ENCODE measurements around the gene SFXN5. TPM values are rescaled to one million over a fixed set of nuclear protein-coding genes. Genes with fewer than 3 reads are reported as not detected.

The SFXN5 gene
- total and polyA plus RNA-seq, 2 of the 8 experiments (the other 6 are each of a cell fraction or from before 2014, with no cell fraction given), result 29.3 to 33.1 TPM

GRCh38 chr2:72949045-72949444 is 122.5 kb downstream of the SFXN5 start:
- H3K9me3 ChIP-seq (ENCODE audit: insufficient read depth in 2 of 2, low read depth in 1 of 2, low read length in 1 of 2), result no peaks in the 10 kb centered on the region
- H4K91ac ChIP-seq (replicated peaks; ENCODE audit: insufficient read length, low read length), result peak overlapping the region; percentile 66
- H3K4me2 ChIP-seq (ENCODE audit: insufficient read depth in 1 of 2, low read depth in 2 of 2, low read length in 2 of 2), result no peak overlapping the region; a peak in 1 of 4 replicates
- peak overlapping the region; percentile 92; the same call in 1 of the 2 replicates for H2AK5ac ChIP-seq (ENCODE audit: low read depth, low read length)
- H2BK15ac ChIP-seq (ENCODE audit: low read length), result peak overlapping the region; percentile 92; the same call in 1 of the 2 replicates
- WGBS, 2 experiments (ENCODE audit: extremely low coverage in 1 of 2, insufficient coverage in 1 of 2, insufficient read length in 1 of 2, insufficient replicate concordance in 2 of 2, low coverage in 1 of 2, low lambda C conversion rate in 2 of 2, missing lambda C conversion rate in 1 of 2), result 86% methylated on average over 2 of the region's 2 CpGs; no CpG with 5 or more reads in 1 of the 2 experiments
- POLR2A ChIA-PET (ENCODE audit: partially characterized antibody), result interaction anchor here (3.4 kb wide), 1 partner anchor 15 kb away, joined by 17 read pairs; no protein-coding TSS in a partner anchor
- H4K8ac ChIP-seq (ENCODE audit: extremely low read depth, insufficient read depth, low read length), result no peak overlapping the region
- no peak overlapping the region for H3K27ac ChIP-seq (ENCODE audit: low read depth, low read length)
- H3K56ac ChIP-seq (replicated peaks; ENCODE audit: insufficient read length, low read depth, low read length), result no peak overlapping the region
- no peak overlapping the region for H4K5ac ChIP-seq (ENCODE audit: insufficient read length, low read depth, low read length)
- H3K23me2 ChIP-seq (ENCODE audit: low read depth, low read length), result no peaks in the 10 kb centered on the region
- peaks cover 3 to 20% (median 17%) of the 10 kb centered on the region in 4 experiments for H3K4me1 ChIP-seq (replicated peaks in 1 of 4; ENCODE audit: control insufficient read depth in 3 of 4, insufficient read depth in 4 of 4, low read length in 3 of 4)
- peak overlapping the region; percentile 6 for H2BK120ac ChIP-seq (replicated peaks; ENCODE audit: low read depth, low read length)
- H2BK20ac ChIP-seq (ENCODE audit: low read length), result peak overlapping the region; percentile 75
- no peak overlapping the region for H3K23ac ChIP-seq (ENCODE audit: insufficient read length)
- peak overlapping the region; percentile 100; the same call in 1 of the 2 replicates for H2BK12ac ChIP-seq (ENCODE audit: low read depth, low read length)
- H3K79me2 ChIP-seq (ENCODE audit: control insufficient read depth in 1 of 2, insufficient read depth in 2 of 2, low read length in 2 of 2), result no peaks in the 10 kb centered on the region
- no peaks in the 10 kb centered on the region; the same call in 1 of the 2 replicates for H3K79me1 ChIP-seq (ENCODE audit: low read depth, low read length)
- peaks cover 0 to 5% (median under 1%) of the 10 kb centered on the region in 4 experiments; a peak in 1 of 7 replicates for H3K27me3 ChIP-seq (replicated peaks in 1 of 4; ENCODE audit: control insufficient read depth in 3 of 4, extremely low read depth in 1 of 4, insufficient read depth in 3 of 4, low read length in 3 of 4)
- H4K20me1 ChIP-seq (replicated peaks in 1 of 2; ENCODE audit: control insufficient read depth in 1 of 2, insufficient read depth in 2 of 2, low read length in 2 of 2), result no peaks in the 10 kb centered on the region
- CTCF ChIA-PET (ENCODE audit: partially characterized antibody), result interaction anchor here (0.8 to 25.6 kb wide), 9 partner anchors 14 to 153 kb away, joined by 3 to 490 read pairs (median 4); partner anchors contain the start of gene SPR
- H3K9ac ChIP-seq (replicated peaks in 1 of 4; ENCODE audit: extremely low read depth in 1 of 4, low read depth in 3 of 4, low read length in 3 of 4), result no peak overlapping the region
- TF ChIP-seq ZNF274 (IDR thresholded peaks at IDR 0.05; ENCODE audit: borderline replicate concordance, extremely low read depth, low read length) (no peak), KDM4A (IDR thresholded peaks at IDR 0.05; ENCODE audit: low read depth, low read length, severe bottlenecking) (no peak), NANOG (IDR thresholded peaks at IDR 0.05; ENCODE audit: insufficient read depth, low read depth, low read length, poor library complexity, severe bottlenecking) (no peak), RBBP5 (IDR thresholded peaks at IDR 0.05; ENCODE audit: borderline replicate concordance, low read depth, low read length) (no peak), ATF3 (IDR thresholded peaks at IDR 0.05; ENCODE audit: insufficient read depth, low read depth, low read length) (no peak), KDM1A (IDR thresholded peaks at IDR 0.05; ENCODE audit: borderline replicate concordance, low read length) (peak; percentile 66; the same call in 1 of the 2 replicates), GABPA (IDR thresholded peaks at IDR 0.05; ENCODE audit: borderline replicate concordance, insufficient read depth, low read length) (no peak), SAP30 (IDR thresholded peaks at IDR 0.05; ENCODE audit: insufficient read depth, insufficient replicate concordance, low read length) (no peak), CEBPB (IDR thresholded peaks at IDR 0.05; ENCODE audit: low read depth, low read length) (no peak)
- no peak overlapping the region for H2AFZ ChIP-seq (ENCODE audit: low read length)
- H3K4me3 ChIP-seq (ENCODE audit: extremely low read depth in 1 of 4, insufficient read depth in 2 of 4, low read depth in 3 of 4, low read length in 4 of 4), result no peak overlapping the region
- no peak overlapping the region for H3K4ac ChIP-seq (replicated peaks; ENCODE audit: insufficient read length, low read depth, low read length)
- FAIRE-seq (no peak), DNase-seq (ENCODE audit: low read depth in 1 of 2, low spot score in 2 of 2) (no peak)
- H3K14ac ChIP-seq (ENCODE audit: insufficient read length), result no peak overlapping the region
- peak overlapping the region; percentile 93; the same call in 1 of the 2 replicates for H2BK5ac ChIP-seq (ENCODE audit: low read depth, low read length)
- no peak overlapping the region for H3K18ac ChIP-seq (ENCODE audit: extremely low read depth, low read length)
- no peaks in the 10 kb centered on the region for H3K36me3 ChIP-seq (ENCODE audit: control insufficient read depth in 2 of 4, insufficient read depth in 4 of 4, low read length in 3 of 4)
